NB4 (cell line): Measurements from ENCODE around the gene CCNB2.

Experiments used
- DNase-seq: peaks from one replicate; pipeline ENCODE4 v3.0.0; 2010; ENCODE audit warnings: low read depth
- H3K4me3 ChIP-seq: one replicate; pipeline ENCODE4 v1.5.1; 2011; ENCODE audit warnings: mild to moderate bottlenecking, low read depth, low read length, moderate library complexity
- CTCF ChIP-seq: IDR thresholded peaks from one replicate; pipeline ENCODE4 v1.5.1; 2012; ENCODE audit warnings: low read depth, low read length
- MAX ChIP-seq: IDR thresholded peaks from 2 replicates; pipeline ENCODE4 v1.6.1; 2011; ENCODE audit warnings: low read depth, low read length
- MYC ChIP-seq: IDR thresholded peaks from 2 replicates; pipeline ENCODE4 v1.6.1; 2011; ENCODE audit warnings: low read depth, low read length
- POLR2A ChIP-seq: IDR thresholded peaks from 2 replicates; pipeline ENCODE4 v1.6.1; 2011; ENCODE audit warnings: mild to moderate bottlenecking; ENCODE audit not compliant: insufficient read length; ENCODE audit errors: extremely low read depth

Gene CCNB2

GRCh38 chr15:59155431-59155830 is 50.5 kb downstream of the CCNB2 start:
- TF ChIP-seq CTCF (no peak), MYC (no peak), POLR2A (no peak), MAX (no peak)
- H3K4me3 ChIP-seq = no peak overlapping the region
- DNase-seq = no peak

- no peak overlapping the region for H3K4me3 ChIP-seq
- TF ChIP-seq MAX (no peak), POLR2A (no peak), CTCF (no peak), MYC (no peak)
- DNase-seq = no peak
Measured at GRCh38 chr15:59157396-59157795, 52.5 kb downstream of the CCNB2 start.

- TF ChIP-seq MYC (no peak), CTCF (no peak), MAX (no peak), POLR2A (no peak)
- DNase-seq = no peak
- H3K4me3 ChIP-seq = no peak overlapping the region
Measured at GRCh38 chr15:59157840-59158700, 53.1 kb downstream of the CCNB2 start.

GRCh38 chr15:59158701-59159034 is 53.7 kb downstream of the CCNB2 start:
- no peak for TF ChIP-seq POLR2A
- TF ChIP-seq MAX = no peak
- TF ChIP-seq CTCF = no peak
- no peak for TF ChIP-seq MYC
- no peak overlapping the region for H3K4me3 ChIP-seq
- peak; percentile 17 for DNase-seq

GRCh38 chr15:59159210-59159609 is 54.3 kb downstream of the CCNB2 start:
- no peak for DNase-seq
- TF ChIP-seq MAX = no peak
- TF ChIP-seq CTCF = no peak
- no peak for TF ChIP-seq MYC
- TF ChIP-seq POLR2A = no peak

More at GRCh38 chr15:59159210-59159609, 54.3 kb downstream of the CCNB2 start:
- H3K4me3 ChIP-seq = no peak overlapping the region
